HEK293 (cell line): ENCODE data around the gene SERTAD3.

Experiments
- CTCF ChIP-seq: fragments of 450-650 bp; formaldehyde crosslinking; IDR thresholded peaks from 2 replicates; pipeline ENCODE4 v1.5.1; 2016; ENCODE audit warnings: missing biosample characterization, missing genetic modification characterization
- MYNN ChIP-seq: fragments of 450-650 bp; formaldehyde crosslinking; IDR thresholded peaks from 2 replicates; pipeline ENCODE4 v1.5.1; 2016; ENCODE audit warnings: missing biosample characterization, missing genetic modification characterization, borderline replicate concordance
- ZNF140 ChIP-seq: fragments of 450-650 bp; formaldehyde crosslinking; IDR thresholded peaks from 2 replicates; pipeline ENCODE4 v1.5.1; 2016; ENCODE audit warnings: missing biosample characterization, missing genetic modification characterization
- ZNF558 ChIP-seq: fragments of 450-650 bp; formaldehyde crosslinking; IDR thresholded peaks from 2 replicates; pipeline ENCODE4 v1.5.1; 2016; ENCODE audit warnings: missing biosample characterization, missing genetic modification characterization
- ZNF830 ChIP-seq: fragments of 450-650 bp; IDR thresholded peaks from 2 replicates; pipeline ENCODE4 v1.5.0; 2018; ENCODE audit warnings: missing biosample characterization, missing genetic modification characterization, low read depth, mild to moderate bottlenecking, moderate library complexity

DNA sequence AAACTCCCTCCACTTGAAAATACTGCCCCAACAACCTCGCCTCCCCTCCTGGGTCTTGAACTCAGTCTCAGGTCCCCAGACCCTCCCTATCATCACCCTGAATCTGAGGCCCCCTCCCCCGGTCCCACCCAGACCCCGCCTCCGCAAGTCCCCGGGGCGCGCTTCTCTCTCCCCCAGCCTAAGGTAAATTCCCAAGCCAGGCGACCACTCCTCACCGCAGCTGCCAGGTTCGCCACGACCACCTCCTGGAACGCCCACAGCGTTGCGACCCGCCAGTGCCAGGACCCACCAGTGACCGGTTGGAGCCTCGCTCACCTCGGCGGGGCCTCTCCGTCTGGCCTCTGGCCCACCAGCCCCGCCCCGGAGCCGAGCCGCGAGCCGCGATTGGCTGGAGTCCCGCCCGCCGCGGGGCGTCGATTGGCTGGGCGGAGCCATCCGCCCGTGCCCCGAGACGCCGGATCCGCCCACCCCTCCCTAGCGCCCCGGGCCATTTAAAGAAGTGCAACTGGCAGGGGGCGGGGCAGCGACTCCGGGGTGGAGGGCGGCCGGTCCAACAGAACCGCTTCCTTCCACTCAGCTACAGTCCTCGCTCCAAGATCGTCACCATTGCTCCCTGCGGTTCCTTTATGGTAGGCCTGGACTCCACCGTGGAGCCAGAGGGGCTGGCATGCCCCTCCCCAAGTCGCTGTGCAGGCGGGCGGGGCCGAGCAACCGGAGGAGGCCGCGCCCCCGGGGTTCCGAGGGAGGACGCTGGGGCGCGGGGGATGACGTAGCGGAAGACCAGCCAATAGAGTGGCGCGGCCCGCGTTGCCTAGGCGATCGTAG is at the start of gene SERTAD3:
- no peak for TF ChIP-seq CTCF
- no peak; the same call in 1 of the 2 replicates for TF ChIP-seq MYNN (tag by site-specific recombination)
- TF ChIP-seq ZNF140 (tag by site-specific recombination), result no peak
- TF ChIP-seq ZNF558 (tag by site-specific recombination), result no peak
- no peak for TF ChIP-seq ZNF830
